Subcutaneous preadipocyte (primary cell): ENCODE data around the gene CUL2. TPM values are rescaled to one million over a fixed set of nuclear protein-coding genes. Genes with fewer than 3 reads are reported as not detected.

Experiments used
- small RNA-seq: library from RNA; depleted of rRNA; stranded (forward); fragments of <200 nt; gene quantifications from one replicate; pipeline ENCODE3, GENCODE V24; 2012
- total RNA-seq: library from RNA; depleted of rRNA; stranded (reverse); fragments of >200 nt; gene quantifications from 2 replicates; pipeline ENCODE4 v1.2.3, GENCODE V29; 2012

Gene CUL2
- 17.6 and 29.3 TPM in 2 replicates for total RNA-seq

DNA sequence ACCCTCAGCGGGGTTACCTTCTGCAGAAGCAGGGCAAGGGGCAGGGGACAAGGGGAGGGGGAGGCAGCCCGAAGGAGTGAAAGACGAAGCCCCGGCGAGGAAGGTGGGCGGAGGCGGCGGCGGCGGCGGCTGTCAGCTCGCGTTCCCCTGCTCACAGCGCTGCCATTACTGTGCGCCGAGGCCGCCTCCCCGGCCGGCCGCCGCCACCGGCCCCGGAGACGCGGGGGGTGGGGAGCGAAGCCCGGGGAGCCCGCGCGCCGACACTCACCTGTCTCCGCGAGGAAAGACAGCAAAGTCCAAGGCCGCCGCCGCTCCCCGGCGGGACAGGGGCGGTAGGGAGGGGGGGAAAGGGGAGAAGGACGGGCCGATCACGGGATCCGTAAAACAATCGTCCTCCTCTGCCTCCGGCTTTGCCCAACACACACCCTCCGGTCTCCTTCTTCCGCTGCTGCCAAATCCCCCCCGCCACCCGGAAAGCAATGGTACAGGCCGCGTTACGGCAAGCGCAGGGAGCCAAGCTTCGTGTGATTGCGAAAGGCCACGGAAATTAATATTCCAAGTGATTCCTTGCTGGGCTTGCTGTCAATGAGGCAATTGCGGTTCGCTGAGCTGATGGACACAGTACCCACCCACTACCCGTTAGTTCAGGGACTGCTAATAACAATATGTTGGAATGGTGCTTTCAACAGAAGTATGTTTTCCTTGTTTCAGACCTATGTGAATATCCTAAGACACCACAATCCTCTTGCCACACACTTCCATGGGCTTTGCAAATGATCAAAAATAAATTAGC, at the start of gene CUL2:
CUL2 (minus strand) TSS at position 180 of the 793 bp plus-strand sequence. CDS start 19,024 bp downstream, outside the sequence.

DNA sequence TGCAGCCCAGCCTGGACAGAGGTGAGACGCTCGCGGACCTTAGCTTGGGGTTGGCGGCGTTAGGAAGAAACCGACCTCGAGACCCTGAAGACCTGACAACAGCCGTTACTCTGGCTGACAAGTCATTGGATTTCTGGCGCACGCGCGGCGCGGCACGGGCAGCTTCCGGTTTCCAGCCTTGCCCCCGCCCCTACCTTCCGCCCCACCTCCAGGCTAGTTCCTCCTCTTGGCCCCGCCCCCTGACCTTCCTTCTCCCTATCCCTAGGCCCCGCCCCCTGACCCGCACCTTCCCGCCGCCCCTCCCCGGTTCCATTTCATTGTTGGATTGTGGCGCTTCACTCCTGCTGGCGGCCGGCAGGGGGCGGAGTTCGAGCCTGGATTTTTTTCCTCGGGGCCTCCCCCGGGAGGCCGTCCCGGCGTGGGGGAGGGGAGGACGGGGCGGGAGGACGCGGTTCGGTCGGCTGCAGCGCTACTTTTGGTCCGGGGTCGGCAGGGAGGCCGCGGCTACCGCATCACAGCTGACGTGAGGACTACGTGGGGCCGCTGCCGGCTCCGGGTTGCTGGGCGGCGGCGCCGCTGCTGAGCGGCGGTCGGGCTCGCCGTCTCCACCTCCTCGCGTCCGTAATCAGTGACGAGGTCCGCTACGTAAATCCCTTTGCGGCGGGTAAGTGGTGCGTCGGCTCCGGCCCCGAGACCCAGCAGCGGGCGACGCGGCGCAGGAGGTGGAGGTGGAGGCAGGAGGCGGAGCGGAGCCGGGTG, 36.6 kb upstream of the CUL2 start, which contains the start of gene CREM:
CREM (plus strand) TSS at position 317 of the 759 bp plus-strand sequence. CDS start 10,990 bp downstream, outside the sequence.

Small RNAs within 50 kb of the gene (small RNA-seq; reads per million reads assigned to genes)
- 0.71 reads per million, percentile 44 among the genes with 10 or more reads in this experiment for gene MIR3611
- not detected for gene RNU7-77P

Other genes with a start within 250 kb of the CUL2 start
- 15.4 and 17.4 TPM in 2 replicates for gene CREM, start 36.5 kb upstream of the CUL2 start, total RNA-seq
- 38.9 and 51.2 TPM in 2 replicates for gene CCNY, start 246.2 kb upstream of the CUL2 start, total RNA-seq